ENCODE measurements around the gene RIN3.

Gene RIN3

GRCh38 chr14:92555465-92556111 is 42.0 kb downstream of the RIN3 start:
- Histone ChIP-seq H3K9me3 (ENCODE audit: control insufficient read depth, insufficient read depth, low read length) (no peaks in the 10 kb centered on the region), H3K4me3 (ENCODE audit: low read depth, low read length) (no peak overlapping the region), H3K36me3 (ENCODE audit: control insufficient read depth, insufficient read depth, low read length) (no peaks in the 10 kb centered on the region), H3K27me3 (ENCODE audit: control insufficient read depth, insufficient read depth, low read length) (no peaks in the 10 kb centered on the region), H3K9ac (ENCODE audit: low read depth, low read length) (no peak overlapping the region), H3K4me1 (ENCODE audit: control insufficient read depth, insufficient read depth, low read length) (no peaks in the 10 kb centered on the region)

DNA sequence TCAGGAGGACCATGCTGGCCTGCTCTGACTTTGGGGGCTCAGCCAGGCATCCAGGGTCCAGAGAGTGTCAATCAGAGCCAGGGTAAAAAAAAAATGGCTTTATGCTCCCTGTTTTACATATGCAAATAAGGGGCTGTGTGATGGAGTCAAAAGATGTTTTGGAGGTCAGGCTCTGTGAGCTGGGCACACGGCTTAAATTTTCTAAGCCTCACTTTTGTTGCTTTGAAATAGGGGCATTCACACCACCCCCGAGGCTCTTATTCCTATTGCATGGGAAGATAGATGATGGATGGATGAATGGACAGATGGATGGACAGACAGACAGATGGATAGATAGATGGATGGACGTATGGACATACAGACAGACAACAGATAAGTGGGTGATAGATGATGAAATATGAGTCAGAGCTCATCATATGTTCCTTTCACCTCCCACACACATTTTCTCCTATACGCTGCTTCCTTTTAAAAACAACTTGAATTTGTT is 42.7 kb downstream of the RIN3 start:
- Histone ChIP-seq H3K27me3 (ENCODE audit: control insufficient read depth, insufficient read depth, low read length) (no peaks in the 10 kb centered on the region), H3K4me1 (ENCODE audit: control insufficient read depth, insufficient read depth, low read length) (no peaks in the 10 kb centered on the region), H3K36me3 (ENCODE audit: control insufficient read depth, insufficient read depth, low read length) (no peaks in the 10 kb centered on the region), H3K4me3 (ENCODE audit: low read depth, low read length) (no peak overlapping the region), H3K9ac (ENCODE audit: low read depth, low read length) (no peak overlapping the region), H3K9me3 (ENCODE audit: control insufficient read depth, insufficient read depth, low read length) (no peaks in the 10 kb centered on the region)

GRCh38 chr14:92556863-92557543 is 43.4 kb downstream of the RIN3 start:
- no peaks in the 10 kb centered on the region for H3K9me3 ChIP-seq (ENCODE audit: control insufficient read depth, insufficient read depth, low read length)
- H3K36me3 ChIP-seq (ENCODE audit: control insufficient read depth, insufficient read depth, low read length): no peaks in the 10 kb centered on the region
- no peak overlapping the region for H3K9ac ChIP-seq (ENCODE audit: low read depth, low read length)
- no peaks in the 10 kb centered on the region for H3K27me3 ChIP-seq (ENCODE audit: control insufficient read depth, insufficient read depth, low read length)
- no peaks in the 10 kb centered on the region for H3K4me1 ChIP-seq (ENCODE audit: control insufficient read depth, insufficient read depth, low read length)
- no peak overlapping the region for H3K4me3 ChIP-seq (ENCODE audit: low read depth, low read length)

DNA sequence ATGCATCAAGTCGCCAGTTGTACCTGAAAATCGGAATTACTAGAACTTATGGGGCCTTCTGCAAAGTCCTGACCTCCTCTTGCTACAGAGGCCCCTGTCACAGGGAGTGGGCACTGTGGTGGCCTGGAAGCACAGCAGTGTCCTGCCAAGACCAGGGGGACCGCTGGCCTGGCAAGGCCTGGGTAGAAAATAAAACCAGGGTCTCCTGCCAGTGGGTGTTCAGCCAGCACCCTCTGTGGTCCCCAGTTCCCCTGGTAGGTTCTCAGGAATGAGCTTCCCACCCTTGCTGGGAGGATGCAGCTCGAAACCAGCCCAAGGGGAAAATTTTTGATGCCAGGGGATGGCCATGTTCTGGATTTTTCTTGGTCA is 43.9 kb downstream of the RIN3 start:
- Histone ChIP-seq H3K4me1 (ENCODE audit: control insufficient read depth, insufficient read depth, low read length) (no peaks in the 10 kb centered on the region), H3K9ac (ENCODE audit: low read depth, low read length) (no peak overlapping the region), H3K9me3 (ENCODE audit: control insufficient read depth, insufficient read depth, low read length) (no peaks in the 10 kb centered on the region), H3K27me3 (ENCODE audit: control insufficient read depth, insufficient read depth, low read length) (no peaks in the 10 kb centered on the region), H3K4me3 (ENCODE audit: low read depth, low read length) (no peak overlapping the region), H3K36me3 (ENCODE audit: control insufficient read depth, insufficient read depth, low read length) (no peaks in the 10 kb centered on the region)

- H3K9ac ChIP-seq (ENCODE audit: low read depth, low read length): no peak overlapping the region
- no peaks in the 10 kb centered on the region for H3K27me3 ChIP-seq (ENCODE audit: control insufficient read depth, insufficient read depth, low read length)
- H3K36me3 ChIP-seq (ENCODE audit: control insufficient read depth, insufficient read depth, low read length): no peaks in the 10 kb centered on the region
- no peaks in the 10 kb centered on the region for H3K4me1 ChIP-seq (ENCODE audit: control insufficient read depth, insufficient read depth, low read length)
- H3K4me3 ChIP-seq (ENCODE audit: low read depth, low read length): no peak overlapping the region
- H3K9me3 ChIP-seq (ENCODE audit: control insufficient read depth, insufficient read depth, low read length): no peaks in the 10 kb centered on the region
Measured at GRCh38 chr14:92558319-92558718, 44.7 kb downstream of the RIN3 start.

- Histone ChIP-seq H3K36me3 (ENCODE audit: control insufficient read depth, insufficient read depth, low read length) (no peaks in the 10 kb centered on the region), H3K4me3 (ENCODE audit: low read depth, low read length) (no peak overlapping the region), H3K27me3 (ENCODE audit: control insufficient read depth, insufficient read depth, low read length) (no peaks in the 10 kb centered on the region), H3K4me1 (ENCODE audit: control insufficient read depth, insufficient read depth, low read length) (no peaks in the 10 kb centered on the region), H3K9me3 (ENCODE audit: control insufficient read depth, insufficient read depth, low read length) (no peaks in the 10 kb centered on the region), H3K9ac (ENCODE audit: low read depth, low read length) (no peak overlapping the region)
Measured at GRCh38 chr14:92559486-92559885, 45.9 kb downstream of the RIN3 start.

DNA sequence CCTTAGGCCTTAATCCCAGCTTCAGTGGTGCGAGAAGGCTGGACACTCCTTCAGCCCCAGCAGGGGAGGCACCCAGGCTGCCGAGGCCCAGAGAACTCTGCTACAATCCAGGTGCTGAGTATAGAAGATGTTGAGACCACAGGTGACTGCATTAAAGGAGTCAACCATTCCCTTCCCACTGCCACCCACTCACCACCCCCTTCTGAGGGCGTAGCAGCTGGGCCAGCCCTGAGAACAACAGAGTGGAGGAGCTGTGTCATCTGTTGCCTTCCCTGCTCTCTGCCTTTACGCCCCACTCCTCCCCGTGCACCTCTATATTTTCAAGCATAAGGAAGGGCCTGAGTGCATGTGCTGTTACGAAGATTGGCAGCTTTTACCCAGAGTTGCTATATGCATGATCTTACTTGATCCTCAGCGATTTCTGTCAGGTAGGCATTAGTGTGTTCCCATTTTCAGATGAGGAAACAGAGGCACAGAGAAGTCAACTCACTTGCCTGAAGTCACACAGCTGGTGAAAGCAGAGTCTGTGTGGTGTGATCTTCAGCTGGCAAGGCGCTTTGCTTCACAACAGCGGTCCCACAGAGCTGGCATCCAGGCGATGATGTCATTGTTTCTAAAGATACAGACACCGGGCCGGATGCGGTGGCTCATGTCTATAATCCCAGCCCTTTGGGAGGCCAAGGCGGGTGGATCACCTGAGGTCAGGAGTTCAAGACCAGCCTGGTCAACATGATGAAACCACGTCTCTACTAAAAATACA is 46.7 kb downstream of the RIN3 start:
- Histone ChIP-seq H3K36me3 (ENCODE audit: control insufficient read depth, insufficient read depth, low read length) (no peaks in the 10 kb centered on the region), H3K27me3 (ENCODE audit: control insufficient read depth, insufficient read depth, low read length) (no peaks in the 10 kb centered on the region), H3K4me1 (ENCODE audit: control insufficient read depth, insufficient read depth, low read length) (no peaks in the 10 kb centered on the region), H3K9me3 (ENCODE audit: control insufficient read depth, insufficient read depth, low read length) (no peaks in the 10 kb centered on the region), H3K9ac (ENCODE audit: low read depth, low read length) (no peak overlapping the region), H3K4me3 (ENCODE audit: low read depth, low read length) (no peak overlapping the region)

DNA sequence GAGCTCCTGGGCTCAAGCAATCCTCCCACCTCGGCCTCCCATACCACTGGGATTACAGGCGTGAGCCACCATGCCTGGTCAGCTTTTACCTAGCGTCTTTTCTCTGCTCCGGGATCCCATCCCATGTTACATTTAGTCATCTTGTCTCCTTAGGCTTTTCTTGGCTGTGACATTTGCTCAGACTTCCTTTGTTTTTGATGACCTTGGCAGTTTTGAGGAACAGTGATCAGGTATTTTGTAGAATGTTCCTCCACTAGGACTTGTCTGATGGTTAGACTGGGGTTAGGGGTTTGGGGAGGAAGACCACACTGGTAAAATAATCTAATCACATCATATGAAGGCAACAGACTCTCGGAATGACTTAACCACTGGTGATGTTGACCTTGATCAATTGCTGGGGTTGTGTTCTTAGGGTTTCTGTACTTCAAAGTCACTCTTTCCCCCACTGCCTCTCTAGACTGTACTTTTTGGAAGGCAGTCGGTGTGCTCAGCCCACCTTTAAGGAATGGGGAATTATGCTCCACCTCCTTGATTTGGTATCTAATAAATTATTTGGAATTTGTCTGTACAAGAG is 48.4 kb downstream of the RIN3 start:
- H3K9ac ChIP-seq (ENCODE audit: low read depth, low read length): no peak overlapping the region
- H3K4me3 ChIP-seq (ENCODE audit: low read depth, low read length): no peak overlapping the region
- no peaks in the 10 kb centered on the region for H3K27me3 ChIP-seq (ENCODE audit: control insufficient read depth, insufficient read depth, low read length)
- no peaks in the 10 kb centered on the region for H3K4me1 ChIP-seq (ENCODE audit: control insufficient read depth, insufficient read depth, low read length)
- H3K9me3 ChIP-seq (ENCODE audit: control insufficient read depth, insufficient read depth, low read length): no peaks in the 10 kb centered on the region
- no peaks in the 10 kb centered on the region for H3K36me3 ChIP-seq (ENCODE audit: control insufficient read depth, insufficient read depth, low read length)

GRCh38 chr14:92563359-92563758 is 49.8 kb downstream of the RIN3 start:
- Histone ChIP-seq H3K9me3 (ENCODE audit: control insufficient read depth, insufficient read depth, low read length) (no peaks in the 10 kb centered on the region), H3K36me3 (ENCODE audit: control insufficient read depth, insufficient read depth, low read length) (no peaks in the 10 kb centered on the region), H3K27me3 (ENCODE audit: control insufficient read depth, insufficient read depth, low read length) (no peaks in the 10 kb centered on the region), H3K4me1 (ENCODE audit: control insufficient read depth, insufficient read depth, low read length) (no peaks in the 10 kb centered on the region), H3K4me3 (ENCODE audit: low read depth, low read length) (no peak overlapping the region), H3K9ac (ENCODE audit: low read depth, low read length) (no peak overlapping the region)

DNA sequence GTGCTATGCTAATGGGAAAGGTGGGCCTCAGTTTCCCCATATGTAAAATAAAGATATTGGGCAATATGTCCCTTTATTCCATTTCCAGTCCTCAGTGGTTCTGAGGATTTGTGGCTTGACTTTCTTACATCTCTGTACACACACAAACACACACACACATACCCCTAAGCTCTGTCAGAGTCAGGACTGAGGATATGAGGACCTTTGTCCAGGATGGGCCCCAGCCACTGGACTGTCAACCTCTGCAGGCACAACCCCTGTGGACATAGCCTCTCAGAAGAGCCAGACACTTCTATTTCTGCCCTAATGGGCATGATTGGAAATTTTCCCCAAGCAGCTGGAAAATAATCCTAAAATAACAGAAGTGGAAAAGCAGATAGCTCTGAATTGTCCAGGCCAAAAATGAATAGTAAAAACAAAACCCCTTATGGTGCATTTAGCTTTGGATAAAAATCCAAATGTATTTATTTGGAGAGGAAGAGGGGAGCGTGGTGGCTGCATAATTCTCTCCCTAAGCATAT is 50.2 kb downstream of the RIN3 start:
- Histone ChIP-seq H3K4me1 (ENCODE audit: control insufficient read depth, insufficient read depth, low read length) (no peaks in the 10 kb centered on the region), H3K9me3 (ENCODE audit: control insufficient read depth, insufficient read depth, low read length) (no peaks in the 10 kb centered on the region), H3K9ac (ENCODE audit: low read depth, low read length) (no peak overlapping the region), H3K4me3 (ENCODE audit: low read depth, low read length) (no peak overlapping the region), H3K36me3 (ENCODE audit: control insufficient read depth, insufficient read depth, low read length) (no peaks in the 10 kb centered on the region), H3K27me3 (ENCODE audit: control insufficient read depth, insufficient read depth, low read length) (no peaks in the 10 kb centered on the region)

GRCh38 chr14:92564344-92565039 is 50.9 kb downstream of the RIN3 start:
- Histone ChIP-seq H3K4me3 (ENCODE audit: low read depth, low read length) (no peak overlapping the region), H3K9ac (ENCODE audit: low read depth, low read length) (no peak overlapping the region), H3K27me3 (ENCODE audit: control insufficient read depth, insufficient read depth, low read length) (no peaks in the 10 kb centered on the region), H3K4me1 (ENCODE audit: control insufficient read depth, insufficient read depth, low read length) (no peaks in the 10 kb centered on the region), H3K36me3 (ENCODE audit: control insufficient read depth, insufficient read depth, low read length) (no peaks in the 10 kb centered on the region), H3K9me3 (ENCODE audit: control insufficient read depth, insufficient read depth, low read length) (no peaks in the 10 kb centered on the region)

Data from iPS-15b (cell line).